Measurements from ENCODE around the gene ZNF277.

- TF ChIP-seq CTCF (IDR thresholded peaks at IDR 0.05) (no peak), POLR2A (IDR thresholded peaks at IDR 0.05) (no peak)
These were observed 130.6 kb downstream of the ZNF277 start for GRCh38 chr7:112336936-112337576.
